Lower leg skin (tissue), 3 donors: ENCODE measurements around the gene CTXND2.

Source experiments
- POLR2A ChIP-seq, 2 donors: fragments of 450-650 bp; IDR thresholded peaks; one replicate each; pipeline ENCODE4 v1.6.1; 2016 to 2017; ENCODE audit warnings: antibody characterized with exemption in 2 of 2, mild to moderate bottlenecking in 1 of 2, moderate library complexity in 1 of 2
- TF ChIP-seq, protein P1 (sequence below), 3 donors: fragments of 450-650 bp; IDR thresholded peaks; one replicate each; pipeline ENCODE4 v1.5.1; 2016; ENCODE audit warnings: antibody characterized with exemption in 3 of 3, mild to moderate bottlenecking in 3 of 3, moderate library complexity in 2 of 3

GRCh38 chr1:150905301-150905700, 18.4 kb downstream of the CTXND2 start:
- TF ChIP-seq, protein P1, sequence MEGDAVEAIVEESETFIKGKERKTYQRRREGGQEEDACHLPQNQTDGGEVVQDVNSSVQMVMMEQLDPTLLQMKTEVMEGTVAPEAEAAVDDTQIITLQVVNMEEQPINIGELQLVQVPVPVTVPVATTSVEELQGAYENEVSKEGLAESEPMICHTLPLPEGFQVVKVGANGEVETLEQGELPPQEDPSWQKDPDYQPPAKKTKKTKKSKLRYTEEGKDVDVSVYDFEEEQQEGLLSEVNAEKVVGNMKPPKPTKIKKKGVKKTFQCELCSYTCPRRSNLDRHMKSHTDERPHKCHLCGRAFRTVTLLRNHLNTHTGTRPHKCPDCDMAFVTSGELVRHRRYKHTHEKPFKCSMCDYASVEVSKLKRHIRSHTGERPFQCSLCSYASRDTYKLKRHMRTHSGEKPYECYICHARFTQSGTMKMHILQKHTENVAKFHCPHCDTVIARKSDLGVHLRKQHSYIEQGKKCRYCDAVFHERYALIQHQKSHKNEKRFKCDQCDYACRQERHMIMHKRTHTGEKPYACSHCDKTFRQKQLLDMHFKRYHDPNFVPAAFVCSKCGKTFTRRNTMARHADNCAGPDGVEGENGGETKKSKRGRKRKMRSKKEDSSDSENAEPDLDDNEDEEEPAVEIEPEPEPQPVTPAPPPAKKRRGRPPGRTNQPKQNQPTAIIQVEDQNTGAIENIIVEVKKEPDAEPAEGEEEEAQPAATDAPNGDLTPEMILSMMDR (IDR thresholded peaks at IDR 0.05): no peak
- no peak for TF ChIP-seq POLR2A (IDR thresholded peaks at IDR 0.05)
